Activated T-helper 1 cell treated with anti-CD3 and anti-CD28 coated beads, Interleukin-12 subunit alpha, Interleukin-12 subunit beta, Interleukin-2, Interleukin-4 antibody, amounts not matched to agents 30 ng/mL and 10 ng/mL and 1 ng/mL, durations not matched to agents 14 hours and 24 hours and 36 hours (primary cell): Measurements from ENCODE around the gene CHD9. TPM values are rescaled to one million over a fixed set of nuclear protein-coding genes. Genes with fewer than 3 reads are reported as not detected.

Experiments
- DNase-seq: peaks from one replicate; pipeline ENCODE4 v3.0.0; 2021; ENCODE audit warnings: low spot score
- H3K27ac Mint-ChIP-seq: one replicate; pipeline ENCODE4 v1.8.0; 2021; ENCODE audit warnings: mild to moderate bottlenecking, mixed read lengths
- H3K27me3 Mint-ChIP-seq: one replicate; pipeline ENCODE4 v1.8.0; 2022; ENCODE audit warnings: mild to moderate bottlenecking, moderate library complexity, mixed read lengths; ENCODE audit not compliant: insufficient read depth
- H3K36me3 Mint-ChIP-seq: one replicate; pipeline ENCODE4 v1.8.0; 2021; ENCODE audit warnings: low read depth, mixed read lengths
- H3K4me1 Mint-ChIP-seq: one replicate; pipeline ENCODE4 v1.8.0; 2021; ENCODE audit warnings: low read depth, mixed read lengths
- H3K4me3 Mint-ChIP-seq: one replicate; pipeline ENCODE4 v1.8.0; 2021; ENCODE audit warnings: mild to moderate bottlenecking, moderate library complexity, mixed read lengths
- H3K9me3 Mint-ChIP-seq: one replicate; pipeline ENCODE4 v1.8.0; 2021; ENCODE audit warnings: mixed read lengths
- intact Hi-C: fragments of 100-400 bp; cut with micrococcal nuclease; formaldehyde crosslinking; loops from one replicate; pipeline ENCODE4 v1.15.1; 2024
- total RNA-seq: library from RNA; stranded (reverse); gene quantifications from 2 replicates; pipeline ENCODE4 v1.2.3, GENCODE V29; 2022

Gene CHD9
- total RNA-seq, 1 donor from 2014 or later: 17.0 TPM

- intact Hi-C loops: no loop called here
- Mint-ChIP-seq H3K27me3 (peaks cover 1% of the 10 kb centered on the region), H3K9me3 (no peaks in the 10 kb centered on the region), H3K36me3 (no peaks in the 10 kb centered on the region), H3K27ac (no peak overlapping the region), H3K4me1 (peaks cover 5% of the 10 kb centered on the region), H3K4me3 (no peak overlapping the region)
- DNase-seq: no peak
Measured at GRCh38 chr16:53084141-53084541, 29.4 kb downstream of the CHD9 start.

- no peaks in the 10 kb centered on the region for H3K36me3 Mint-ChIP-seq
- peaks cover 1% of the 10 kb centered on the region for H3K27me3 Mint-ChIP-seq
Measured at GRCh38 chr16:53084746-53085334, 30.0 kb downstream of the CHD9 start.

DNA sequence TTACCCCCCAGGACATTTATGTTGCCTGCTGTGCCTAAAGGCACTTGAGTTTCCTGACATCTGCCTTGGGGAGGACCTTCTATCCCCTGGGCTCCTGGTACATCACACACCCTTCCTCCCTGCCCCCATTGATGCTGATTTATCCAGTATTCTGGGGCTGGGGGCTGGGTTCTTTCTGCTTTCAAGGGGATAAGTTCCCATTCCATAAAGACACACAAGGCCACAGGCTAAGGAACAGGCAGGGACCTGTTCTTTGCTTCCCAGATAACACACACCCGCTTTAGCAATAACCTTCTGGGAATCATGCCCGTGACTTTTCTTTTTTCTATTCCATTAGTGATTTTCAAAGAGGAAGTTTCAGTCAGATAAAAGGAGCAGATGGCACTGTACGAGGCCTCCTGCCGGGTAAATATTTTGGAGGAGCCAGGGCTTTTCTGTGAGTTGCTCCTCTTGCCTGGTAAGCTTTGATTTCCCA lies 30.6 kb downstream of the CHD9 start:
- no peak overlapping the region for H3K4me3 Mint-ChIP-seq
- intact Hi-C loops: no loop called here
- no peaks in the 10 kb centered on the region for H3K36me3 Mint-ChIP-seq
- DNase-seq: no peak
- H3K4me1 Mint-ChIP-seq: peaks cover 10% of the 10 kb centered on the region
- H3K27ac Mint-ChIP-seq: no peak overlapping the region
- H3K9me3 Mint-ChIP-seq: no peaks in the 10 kb centered on the region
- H3K27me3 Mint-ChIP-seq: peaks cover 1% of the 10 kb centered on the region

More at GRCh38 chr16:53084746-53085334, 30.0 kb downstream of the CHD9 start:
- Mint-ChIP-seq H3K27ac (no peak overlapping the region), H3K4me3 (no peak overlapping the region), H3K4me1 (peaks cover 5% of the 10 kb centered on the region), H3K9me3 (no peaks in the 10 kb centered on the region)
- no peak for DNase-seq
- intact Hi-C loops: no loop called here

GRCh38 chr16:53085931-53086421 lies 31.2 kb downstream of the CHD9 start:
- Mint-ChIP-seq H3K4me1 (peaks cover 16% of the 10 kb centered on the region), H3K27me3 (peaks cover 1% of the 10 kb centered on the region), H3K4me3 (no peak overlapping the region), H3K9me3 (no peaks in the 10 kb centered on the region), H3K27ac (no peak overlapping the region), H3K36me3 (no peaks in the 10 kb centered on the region)
- no peak for DNase-seq
- intact Hi-C loops: no loop called here

DNA sequence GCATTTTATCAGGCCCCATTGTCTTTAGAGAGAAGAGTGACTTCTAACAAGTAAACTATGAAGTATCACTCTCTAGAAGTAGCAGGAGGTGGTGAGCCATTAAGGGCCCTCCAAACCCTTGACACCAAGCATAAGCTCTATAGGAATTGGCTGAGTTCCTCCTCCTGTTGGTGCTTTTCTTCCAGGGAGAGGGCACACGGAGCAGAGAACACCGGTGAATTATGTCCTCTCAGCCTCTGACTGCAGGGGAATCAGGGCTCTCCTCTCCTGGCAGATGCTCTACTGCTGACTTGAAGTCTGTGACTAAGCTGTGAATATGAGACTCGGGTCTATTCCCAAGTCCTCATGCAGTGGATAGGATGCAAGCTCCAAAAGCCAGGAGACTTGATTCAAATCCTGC lies 32.3 kb downstream of the CHD9 start:
- H3K4me3 Mint-ChIP-seq: no peak overlapping the region
- H3K9me3 Mint-ChIP-seq: no peaks in the 10 kb centered on the region
- intact Hi-C loops: no loop called here
- H3K4me1 Mint-ChIP-seq: peaks cover 26% of the 10 kb centered on the region
- peaks cover 1% of the 10 kb centered on the region for H3K27me3 Mint-ChIP-seq
- no peaks in the 10 kb centered on the region for H3K36me3 Mint-ChIP-seq
- H3K27ac Mint-ChIP-seq: no peak overlapping the region
- DNase-seq: no peak

GRCh38 chr16:53089434-53090285 lies 34.9 kb downstream of the CHD9 start:
- DNase-seq: no peak
- Mint-ChIP-seq H3K4me1 (peaks cover 35% of the 10 kb centered on the region), H3K9me3 (no peaks in the 10 kb centered on the region), H3K27ac (no peak overlapping the region), H3K27me3 (peaks cover 1% of the 10 kb centered on the region), H3K36me3 (no peaks in the 10 kb centered on the region), H3K4me3 (no peak overlapping the region)
- intact Hi-C loops: no loop called here

DNA sequence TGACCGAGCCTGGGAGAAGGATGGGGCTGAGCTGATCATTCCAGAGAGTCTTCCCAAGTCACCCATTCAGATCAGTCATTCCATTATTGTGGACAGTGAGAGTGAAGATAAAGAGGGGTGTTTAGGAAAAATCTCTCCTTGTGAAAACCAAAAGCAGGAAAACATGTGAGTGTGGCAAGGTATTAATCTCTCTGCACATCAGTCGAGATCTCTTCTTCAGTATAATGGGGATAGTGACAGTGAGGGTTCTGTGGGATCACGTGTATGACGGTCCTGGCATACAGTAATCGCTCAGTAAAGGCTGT lies 35.4 kb downstream of the CHD9 start:
- no peaks in the 10 kb centered on the region for H3K9me3 Mint-ChIP-seq
- H3K4me3 Mint-ChIP-seq: no peak overlapping the region
- no peak for DNase-seq
- intact Hi-C loops: no loop called here
- no peak overlapping the region for H3K27ac Mint-ChIP-seq
- peaks cover 1% of the 10 kb centered on the region for H3K27me3 Mint-ChIP-seq
- peaks cover 37% of the 10 kb centered on the region for H3K4me1 Mint-ChIP-seq
- H3K36me3 Mint-ChIP-seq: no peaks in the 10 kb centered on the region

- intact Hi-C loops: no loop called here
- H3K27ac Mint-ChIP-seq: no peak overlapping the region
- no peaks in the 10 kb centered on the region for H3K27me3 Mint-ChIP-seq
- no peak overlapping the region for H3K4me3 Mint-ChIP-seq
- H3K4me1 Mint-ChIP-seq: peaks cover 37% of the 10 kb centered on the region
- H3K36me3 Mint-ChIP-seq: peaks cover 3% of the 10 kb centered on the region
- DNase-seq: no peak
- no peaks in the 10 kb centered on the region for H3K9me3 Mint-ChIP-seq
Measured at GRCh38 chr16:53090591-53091411, 36.0 kb downstream of the CHD9 start.

DNA sequence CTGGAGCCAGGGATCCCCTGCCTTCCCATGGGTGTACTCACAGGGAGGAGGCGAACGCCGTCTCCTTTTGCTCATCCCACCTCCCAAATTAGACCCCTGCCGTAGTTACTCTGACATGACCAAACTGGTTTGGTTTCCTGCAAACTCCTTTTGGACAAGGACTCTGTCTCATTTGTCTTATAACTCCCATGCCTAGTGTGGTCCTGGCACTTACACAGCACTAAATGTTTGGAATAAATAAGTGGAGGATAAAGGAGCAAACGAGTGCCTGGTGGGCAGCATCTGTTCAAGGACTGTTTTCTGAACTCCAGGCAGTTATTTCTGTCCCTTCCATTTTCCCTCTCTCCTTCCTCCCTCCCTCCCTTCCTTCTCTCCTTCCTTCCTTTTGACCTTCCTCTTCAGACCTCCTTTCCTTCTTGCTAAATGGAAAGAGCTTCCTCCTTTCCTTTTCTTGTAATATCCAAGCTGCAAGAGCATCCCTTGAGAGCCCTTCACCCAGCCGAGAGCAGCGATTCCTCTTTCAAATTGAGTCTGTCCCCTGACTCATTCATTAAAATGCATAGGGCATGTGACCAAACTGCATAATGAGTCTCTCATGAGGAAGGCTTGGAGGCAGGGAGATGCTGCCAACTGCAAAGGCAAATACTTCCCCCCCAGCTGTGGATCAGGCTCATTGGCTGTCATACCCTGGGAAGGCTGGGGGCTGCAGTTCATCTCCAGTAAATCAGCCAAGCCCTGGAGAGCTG lies 36.8 kb downstream of the CHD9 start:
- H3K4me3 Mint-ChIP-seq: no peak overlapping the region
- no peak overlapping the region for H3K27ac Mint-ChIP-seq
- no peaks in the 10 kb centered on the region for H3K27me3 Mint-ChIP-seq
- H3K36me3 Mint-ChIP-seq: peaks cover 3% of the 10 kb centered on the region
- no peak for DNase-seq
- H3K4me1 Mint-ChIP-seq: peaks cover 37% of the 10 kb centered on the region
- intact Hi-C loops: no loop called here
- no peaks in the 10 kb centered on the region for H3K9me3 Mint-ChIP-seq

GRCh38 chr16:53092284-53092683 lies 37.5 kb downstream of the CHD9 start:
- H3K4me3 Mint-ChIP-seq: no peak overlapping the region
- H3K27ac Mint-ChIP-seq: no peak overlapping the region
- no peak for DNase-seq
- intact Hi-C loops: no loop called here
- H3K27me3 Mint-ChIP-seq: no peaks in the 10 kb centered on the region
- no peaks in the 10 kb centered on the region for H3K9me3 Mint-ChIP-seq
- H3K36me3 Mint-ChIP-seq: peaks cover 4% of the 10 kb centered on the region
- peaks cover 39% of the 10 kb centered on the region for H3K4me1 Mint-ChIP-seq

DNA sequence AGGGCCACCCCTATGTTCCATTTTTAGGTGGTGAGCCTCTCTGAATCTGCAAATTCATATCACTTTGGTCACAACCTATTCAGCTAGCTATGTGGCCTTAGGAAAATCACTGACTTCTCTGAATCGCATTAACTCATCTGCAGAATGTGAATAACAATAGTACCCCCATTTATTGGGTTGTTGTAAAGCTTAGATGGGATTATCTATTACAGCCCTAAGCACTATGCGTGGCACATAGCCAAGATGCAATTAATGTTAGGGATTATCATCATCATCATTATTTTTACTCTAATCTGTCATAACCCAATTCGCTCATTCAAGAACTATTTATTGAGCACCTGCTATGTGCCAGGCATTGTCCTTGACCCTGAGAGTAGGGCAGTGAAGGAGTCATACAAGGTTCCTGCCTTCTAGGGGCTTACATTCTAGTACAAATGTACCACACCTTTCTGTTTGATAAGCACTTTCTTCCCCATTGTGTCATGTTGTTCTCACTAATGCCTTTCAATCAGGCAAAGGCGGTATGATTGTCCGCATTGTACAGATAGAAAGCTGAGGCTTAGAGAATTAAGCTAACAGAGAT lies 38.5 kb downstream of the CHD9 start:
- Mint-ChIP-seq H3K4me3 (no peak overlapping the region), H3K27me3 (no peaks in the 10 kb centered on the region), H3K36me3 (peaks cover 5% of the 10 kb centered on the region), H3K4me1 (peaks cover 42% of the 10 kb centered on the region), H3K27ac (no peak overlapping the region), H3K9me3 (no peaks in the 10 kb centered on the region)
- intact Hi-C loops: no loop called here
- DNase-seq: no peak

- intact Hi-C loops: no loop called here
- Mint-ChIP-seq H3K4me1 (peaks cover 49% of the 10 kb centered on the region), H3K9me3 (no peaks in the 10 kb centered on the region), H3K36me3 (peaks cover 5% of the 10 kb centered on the region), H3K27me3 (no peaks in the 10 kb centered on the region), H3K4me3 (no peak overlapping the region), H3K27ac (peak overlapping the region; percentile 48)
- DNase-seq: peak; percentile 2
Measured at GRCh38 chr16:53094013-53094630, 39.3 kb downstream of the CHD9 start.
